Effector CD8-positive, alpha-beta T cell (primary cell): ENCODE data around the gene ENPP6.

Experiments
- DNase-seq: peaks from one replicate; lab custom pipeline; 2025; lab: John Stamatoyannopoulos, UW

The ENPP6 gene

DNA sequence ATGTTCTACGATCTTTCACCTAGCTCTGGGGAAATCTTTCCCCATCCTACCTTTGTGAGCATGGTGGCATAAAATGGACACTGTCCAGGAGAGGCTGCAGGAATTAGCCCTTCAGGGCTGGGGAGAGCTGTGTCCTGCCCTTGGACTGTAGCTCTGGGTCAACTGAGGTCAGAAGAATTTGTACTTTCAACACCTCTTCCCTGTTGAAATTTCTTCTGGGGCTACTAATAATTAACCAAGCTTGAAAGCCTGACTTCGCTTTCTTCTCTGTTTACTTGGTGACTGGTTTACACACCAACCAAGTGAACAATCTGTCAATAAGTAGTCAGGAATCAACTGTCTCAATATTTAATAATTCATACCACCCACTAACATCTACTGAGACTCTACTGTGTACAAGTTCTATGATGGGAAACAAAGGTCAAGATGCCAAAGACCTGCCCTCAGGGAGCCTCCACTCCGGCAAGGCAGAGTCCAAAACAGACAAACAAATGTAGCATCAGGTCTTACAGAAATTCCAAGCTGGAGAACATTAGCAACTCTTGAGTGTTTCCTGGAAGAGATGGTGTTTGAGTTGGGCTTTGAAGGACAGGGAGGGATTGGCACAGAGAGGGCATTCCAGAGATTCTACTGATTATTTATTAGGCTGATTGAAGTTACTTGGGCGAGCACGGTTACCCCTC, 113.1 kb downstream of the ENPP6 start:
- no peak for DNase-seq

DNA sequence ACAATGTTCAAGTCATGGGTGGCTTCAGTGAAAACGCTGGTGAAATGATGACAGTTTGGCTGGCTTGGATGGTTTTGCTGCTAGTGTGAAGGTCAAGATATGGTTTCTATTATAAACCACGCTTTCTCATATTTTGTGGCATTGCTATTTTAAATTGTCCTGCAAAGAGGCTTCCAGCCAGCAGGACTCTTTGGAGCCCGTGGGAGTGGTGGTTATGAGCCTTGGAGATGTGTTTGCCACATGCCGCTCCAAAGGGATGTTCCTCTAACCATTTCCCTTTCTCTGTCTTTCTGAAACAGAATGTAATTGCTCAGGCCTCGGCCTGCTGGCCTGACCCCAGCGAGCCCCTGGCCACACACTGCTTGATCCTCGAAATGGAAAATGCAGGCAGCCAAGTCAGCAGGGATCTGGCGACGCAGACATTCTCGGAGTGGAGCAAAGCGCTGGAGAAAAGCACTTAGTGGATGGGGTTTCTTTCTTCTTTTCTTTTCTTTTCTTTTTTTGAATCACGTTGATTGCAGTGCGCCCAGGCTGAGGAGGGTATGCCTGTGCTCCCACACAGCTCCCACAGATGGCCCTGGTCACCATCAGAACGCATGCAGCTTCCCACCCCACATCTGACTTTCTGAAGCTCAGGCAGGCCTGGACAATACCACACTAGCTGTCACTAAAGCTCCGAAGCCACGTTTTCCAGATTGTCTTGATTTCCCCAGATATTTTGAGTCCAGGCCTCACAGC, 114.0 kb downstream of the ENPP6 start:
- DNase-seq, result no peak

DNA sequence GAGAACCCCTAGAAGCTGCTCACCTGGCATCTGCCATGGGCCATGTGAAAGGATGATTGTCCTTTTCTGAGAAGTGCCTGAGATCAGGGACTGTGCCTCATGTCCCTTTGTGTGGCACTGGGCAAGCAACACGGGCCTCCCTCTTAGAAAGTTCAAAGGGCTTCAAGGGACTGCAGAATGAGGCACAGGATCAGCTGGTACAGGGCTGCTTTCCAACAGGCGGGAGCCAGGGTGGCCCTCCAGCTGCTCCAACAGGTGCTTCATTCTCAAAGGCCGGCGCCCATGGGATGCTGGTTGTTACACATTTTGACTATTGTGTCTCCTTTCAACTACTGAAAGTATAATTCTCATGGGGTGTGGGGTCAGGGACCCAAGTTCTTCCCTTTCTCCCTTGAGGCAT, 114.7 kb downstream of the ENPP6 start:
- no peak for DNase-seq

- DNase-seq, result no peak
Measured at GRCh38 chr4:184102488-184102887, 115.2 kb downstream of the ENPP6 start.

DNA sequence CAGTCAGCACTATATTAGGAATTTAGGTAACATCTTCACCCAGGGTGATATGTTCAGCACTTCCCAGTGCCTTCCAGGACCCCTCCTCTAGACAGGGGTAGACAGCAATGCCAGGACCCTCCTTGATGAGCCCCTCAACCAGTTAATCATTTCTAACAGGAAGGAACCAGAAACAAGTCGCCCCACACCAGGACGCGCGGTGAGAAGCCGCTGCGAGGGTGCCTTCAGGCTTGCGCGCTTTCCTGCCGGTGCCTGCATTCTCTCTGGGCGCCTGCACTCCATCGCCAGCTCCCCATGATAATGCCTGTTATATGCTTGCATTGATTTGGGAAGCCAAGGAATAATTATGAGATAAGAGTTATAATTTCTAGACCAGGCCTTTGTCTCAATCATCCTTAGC, 116.0 kb downstream of the ENPP6 start:
- DNase-seq, result no peak

DNA sequence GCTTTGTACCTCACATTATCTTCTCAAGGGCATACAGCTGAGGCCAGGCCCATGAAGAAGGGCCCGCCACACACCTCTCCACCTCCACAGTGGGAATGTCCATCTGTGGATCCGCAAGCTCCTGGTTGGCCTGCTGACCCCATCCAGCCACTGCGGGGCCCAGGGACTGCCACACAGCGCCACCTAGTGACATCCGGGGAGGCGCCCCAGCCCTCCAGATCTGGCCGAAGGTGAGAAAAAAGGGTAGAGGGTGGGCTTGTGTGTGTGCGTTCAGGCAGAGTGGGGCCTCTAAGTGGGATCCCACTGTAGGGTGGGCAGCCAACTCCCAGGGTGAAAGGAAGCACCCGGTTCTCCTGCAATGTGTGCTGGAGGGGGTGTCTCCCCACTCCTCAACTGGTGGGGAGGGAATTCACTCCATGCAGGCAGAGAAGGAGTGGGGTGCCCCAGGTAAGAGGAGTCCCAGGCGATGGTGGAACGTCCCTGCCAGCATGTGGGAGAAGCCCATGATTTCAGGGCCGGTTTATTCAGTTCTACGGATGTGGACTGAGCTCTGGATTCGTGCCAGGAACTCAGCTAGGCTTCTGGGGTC, 117.3 kb downstream of the ENPP6 start:
- peak; percentile 5 for DNase-seq

- no peak for DNase-seq
Measured at GRCh38 chr4:184099535-184099966, 118.1 kb downstream of the ENPP6 start.

DNA sequence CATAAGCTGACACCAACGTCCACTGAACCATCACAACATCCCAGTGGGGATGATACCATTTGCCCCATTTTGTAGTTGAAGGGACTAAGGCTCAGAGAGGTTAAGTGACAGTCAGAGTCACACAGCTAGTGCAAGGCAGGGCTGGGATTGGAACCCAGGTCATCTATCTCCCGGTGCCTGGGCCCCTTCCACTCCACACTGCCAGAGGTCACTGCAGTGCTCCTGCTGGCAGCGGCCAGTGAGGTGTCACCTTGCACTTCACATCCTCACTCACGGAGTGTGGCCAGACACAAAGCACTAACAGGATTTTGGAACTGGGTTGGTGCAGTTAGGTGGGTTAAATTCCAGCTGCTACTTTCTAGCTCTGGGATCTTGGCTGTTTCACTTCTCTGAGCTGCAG, 118.7 kb downstream of the ENPP6 start:
- DNase-seq, result no peak

DNA sequence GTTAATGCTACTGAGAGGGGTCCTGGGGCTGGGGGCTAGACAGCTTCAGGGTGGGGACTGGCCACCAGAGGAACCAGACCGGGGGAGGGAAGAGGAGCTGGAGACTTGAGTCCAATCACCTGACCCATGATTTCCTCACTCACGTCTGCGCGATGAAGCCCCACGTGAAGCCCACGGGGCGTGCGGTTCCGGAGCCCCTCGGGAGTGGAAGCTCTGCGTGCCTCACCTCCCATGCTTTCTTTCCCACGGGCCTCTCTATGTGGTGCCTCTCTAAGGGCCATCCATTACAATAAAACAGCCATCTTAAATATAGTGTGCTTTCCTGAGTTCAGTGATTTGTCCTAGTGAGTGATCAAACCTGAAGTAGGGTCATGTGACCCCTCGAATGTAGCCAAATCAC, 119.9 kb downstream of the ENPP6 start:
- no peak for DNase-seq

DNA sequence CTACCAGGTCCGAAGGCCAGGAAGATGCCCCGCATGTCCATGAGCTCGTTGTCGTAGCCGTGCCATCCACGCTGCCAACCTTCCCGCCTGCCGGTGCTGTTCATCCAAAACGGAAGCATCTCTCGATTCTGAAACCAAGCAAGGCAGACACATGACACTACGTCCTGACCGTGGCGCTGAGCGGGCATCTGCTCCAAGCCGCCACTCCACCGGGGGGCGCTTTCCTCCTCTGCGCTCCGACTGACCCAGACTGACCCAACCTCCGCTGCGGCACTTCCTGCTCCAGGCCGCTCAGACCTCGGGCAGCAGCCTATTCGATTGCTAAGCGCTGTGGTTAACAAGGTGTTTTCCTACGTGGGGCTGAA, 120.5 kb downstream of the ENPP6 start:
- no peak for DNase-seq

DNA sequence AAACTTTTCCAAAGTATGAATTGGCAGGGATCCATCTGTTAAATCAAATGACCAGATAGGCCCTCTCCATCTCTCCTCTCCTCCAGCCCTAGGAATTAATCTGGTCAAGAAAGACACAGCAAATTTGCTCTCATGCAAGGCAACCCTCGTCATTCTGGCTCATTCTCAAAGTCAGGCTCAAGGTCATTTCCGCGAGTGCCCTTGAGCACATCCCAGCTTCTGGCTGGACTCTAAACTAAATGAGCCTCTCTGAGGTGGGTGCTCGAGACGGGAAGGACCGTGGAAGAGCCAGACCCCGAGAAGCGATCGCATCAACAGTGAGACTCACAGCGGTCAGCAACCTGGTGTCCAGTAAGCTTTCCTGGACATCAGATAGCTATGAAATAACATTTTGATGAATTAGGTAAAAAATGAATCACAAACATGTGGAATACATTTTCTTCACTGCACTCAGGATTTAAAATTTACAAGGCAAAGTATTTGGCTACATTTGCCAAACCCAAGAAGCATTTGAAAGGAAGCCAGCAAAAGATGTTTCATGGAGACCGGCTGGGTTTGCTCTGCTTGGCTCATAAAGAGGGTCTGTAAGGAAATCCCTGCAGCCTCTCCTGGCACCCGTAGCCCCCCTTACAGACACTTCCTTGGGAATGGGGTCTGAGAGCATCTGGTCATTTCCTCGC, 121.0 kb downstream of the ENPP6 start:
- DNase-seq, result no peak

DNA sequence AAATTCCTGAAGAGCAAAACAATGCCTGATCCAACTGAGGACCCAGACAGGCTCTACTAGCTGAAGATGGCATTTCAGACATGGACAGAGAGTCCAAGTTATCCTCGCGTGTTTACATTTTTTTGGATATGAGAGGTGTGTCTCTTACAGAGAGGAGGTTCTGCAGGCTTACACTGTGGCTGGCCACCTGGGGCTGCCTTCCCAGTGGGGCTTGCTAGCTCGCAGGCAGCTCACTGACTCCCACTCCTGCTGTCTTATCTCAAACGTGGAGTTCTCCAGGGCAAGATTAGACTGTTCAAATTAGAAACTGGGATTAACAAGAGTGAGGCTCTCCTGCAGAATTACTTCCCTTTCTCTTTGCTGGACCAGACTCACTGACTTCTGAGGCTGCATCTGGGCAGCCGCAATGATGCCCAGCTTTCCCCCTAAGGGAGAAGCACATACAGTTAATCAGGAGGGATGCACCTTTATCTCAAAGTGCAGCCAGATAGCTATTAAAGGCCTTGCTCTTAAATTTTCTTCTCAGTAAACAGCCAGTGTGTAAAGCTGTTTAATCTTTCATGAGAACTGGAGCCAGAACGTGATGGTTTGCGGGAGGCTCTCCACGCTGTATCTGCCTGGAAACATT, 123.0 kb downstream of the ENPP6 start:
- no peak for DNase-seq

DNA sequence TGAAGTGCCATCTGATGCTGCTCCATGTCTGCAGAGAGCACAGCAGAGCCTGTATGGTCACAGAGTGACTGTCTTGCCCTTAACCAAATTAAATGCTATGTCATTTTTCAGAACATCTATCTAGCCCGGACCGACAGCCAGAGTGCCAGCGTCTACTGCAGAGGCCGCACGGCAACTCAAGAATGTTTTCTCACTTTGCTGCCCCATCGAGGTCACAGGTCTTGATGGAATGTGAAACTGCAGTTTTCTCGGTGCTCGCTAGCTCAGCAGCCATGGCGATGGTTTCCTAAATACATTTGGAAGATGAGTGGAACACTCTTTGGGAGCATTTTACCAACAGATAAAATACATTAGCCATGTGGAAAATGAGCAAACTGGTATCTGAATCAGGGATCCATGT, 125.7 kb downstream of the ENPP6 start:
- DNase-seq, result no peak

- no peak for DNase-seq
Measured at GRCh38 chr4:184090571-184090970, 127.1 kb downstream of the ENPP6 start.

- DNase-seq, result no peak
Measured at GRCh38 chr4:184080674-184081073, 137.0 kb downstream of the ENPP6 start.

- DNase-seq, result no peak
Measured at GRCh38 chr4:184074677-184075388, 142.8 kb downstream of the ENPP6 start.

DNA sequence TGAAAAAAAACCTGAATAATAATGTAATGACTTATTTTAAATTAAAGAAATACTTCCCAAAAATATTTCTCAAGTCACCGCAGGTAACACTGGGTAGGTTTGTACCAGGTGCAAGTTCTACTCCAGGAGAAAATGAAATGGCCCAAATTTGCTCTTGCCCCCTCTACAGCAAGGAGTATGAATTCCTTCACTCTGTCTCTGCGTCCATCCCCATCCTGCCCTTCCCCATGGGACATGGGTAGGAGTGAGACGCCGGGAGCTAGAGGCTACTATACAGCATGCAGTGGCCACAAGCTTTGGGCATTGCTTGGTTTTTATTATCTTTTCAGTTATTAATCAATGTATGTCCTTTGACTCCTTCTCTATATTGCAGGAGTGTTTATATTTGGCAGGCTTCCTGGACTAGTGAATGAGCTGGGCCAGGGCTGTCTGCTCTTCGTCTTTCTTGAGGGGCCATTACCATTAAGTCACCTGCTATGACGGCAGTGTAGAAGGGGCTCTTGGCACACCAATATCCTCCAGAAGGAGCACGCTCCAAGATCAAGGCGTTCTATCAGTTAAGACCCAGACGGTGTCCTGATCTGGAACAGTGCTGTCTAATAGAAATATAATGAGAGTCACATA, 149.6 kb downstream of the ENPP6 start:
- DNase-seq, result no peak

- no peak for DNase-seq
Measured at GRCh38 chr4:184066584-184067300, 150.9 kb downstream of the ENPP6 start.

- DNase-seq, result no peak
Measured at GRCh38 chr4:184064877-184065276, 152.8 kb downstream of the ENPP6 start.

DNA sequence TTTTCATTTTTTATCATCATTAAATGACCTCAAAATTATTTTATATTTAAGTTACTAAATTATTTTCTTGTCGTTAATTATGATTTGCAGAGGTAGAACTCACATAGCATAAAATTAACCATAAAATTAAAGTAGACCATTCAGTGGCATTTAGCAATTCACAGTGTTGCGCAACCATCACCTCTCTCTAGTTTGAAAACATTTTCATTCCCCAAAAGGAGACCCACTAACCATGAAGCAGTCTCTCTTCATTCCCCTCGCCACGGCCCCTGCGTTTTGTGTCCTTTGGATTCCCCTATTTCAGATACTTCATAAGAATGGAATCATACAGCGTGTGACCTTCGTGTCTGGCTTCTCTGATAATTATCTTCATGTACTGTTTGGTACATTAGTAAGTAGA, 154.9 kb downstream of the ENPP6 start:
- DNase-seq, result no peak

DNA sequence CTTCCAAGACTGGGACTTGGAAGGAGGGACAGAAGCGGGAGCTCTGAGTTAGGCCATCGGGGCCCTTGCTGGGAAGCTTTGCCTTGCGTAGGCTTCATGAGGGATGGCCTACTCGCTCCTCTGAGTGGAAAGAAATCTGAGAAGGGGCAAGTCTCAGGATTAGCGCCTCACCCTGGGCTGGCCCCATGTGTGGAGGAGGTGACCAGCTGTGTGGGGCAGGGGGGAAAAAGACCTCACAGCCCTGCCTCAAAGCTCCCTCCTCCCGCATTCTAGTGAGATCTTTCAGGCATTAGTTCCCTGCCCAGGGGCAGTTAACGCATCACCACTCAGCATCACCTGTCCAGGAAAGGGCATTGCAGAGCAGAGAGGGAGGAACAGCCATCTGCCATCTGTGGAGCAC, 156.1 kb downstream of the ENPP6 start:
- no peak for DNase-seq
